DMS53 (cell line): ENCODE data around the gene B3GALT4.
A peak's percentile ranks its signal among the peaks of the same experiment; 100 is the strongest.
"Not testable (repeated sequence)": the region's sequence is repeated elsewhere in the genome, so short reads cannot be mapped to it uniquely, and the experiment has no call there.

ENCODE experiments used
- DNase-seq: peaks from one replicate; lab custom pipeline; 2025; lab: John Stamatoyannopoulos, UW

The B3GALT4 gene

GRCh38 chr6:33276864-33277662 lies at the start of gene B3GALT4:
B3GALT4 (plus strand) TSS chr6:33277123; CDS start chr6:33277420, 297 bp downstream.
- DNase-seq, result peak; percentile 96

GRCh38 chr6:33235221-33235634 lies 41.7 kb upstream of the B3GALT4 start:
- no peak for DNase-seq

- DNase-seq, result no peak
These were observed 40.6 kb upstream of the B3GALT4 start for GRCh38 chr6:33236328-33236727.

GRCh38 chr6:33236852-33237251 lies 40.1 kb upstream of the B3GALT4 start:
- no peak for DNase-seq

GRCh38 chr6:33237741-33238140 lies 39.2 kb upstream of the B3GALT4 start:
- DNase-seq, result no peak

GRCh38 chr6:33241968-33242367 lies 35.0 kb upstream of the B3GALT4 start:
- DNase-seq, result no peak

GRCh38 chr6:33243476-33243875 lies 33.4 kb upstream of the B3GALT4 start:
- DNase-seq, result no peak

- peak; percentile 92 for DNase-seq
These were observed 28.8 kb upstream of the B3GALT4 start for GRCh38 chr6:33247977-33248642.

- DNase-seq, result peak; percentile 85
These were observed 28.3 kb upstream of the B3GALT4 start for GRCh38 chr6:33248643-33248931.

GRCh38 chr6:33248932-33249731 lies 27.8 kb upstream of the B3GALT4 start:
- peak; percentile 100 for DNase-seq

GRCh38 chr6:33249732-33250630 lies 26.9 kb upstream of the B3GALT4 start:
- DNase-seq, result no peak

GRCh38 chr6:33250731-33251130 lies 26.2 kb upstream of the B3GALT4 start:
- DNase-seq, result no peak

- no peak for DNase-seq
These were observed 25.4 kb upstream of the B3GALT4 start for GRCh38 chr6:33251395-33252012.

- no peak for DNase-seq
These were observed 24.2 kb upstream of the B3GALT4 start for GRCh38 chr6:33252759-33253158.

GRCh38 chr6:33254591-33254990 lies 22.3 kb upstream of the B3GALT4 start:
- DNase-seq, result no peak

- DNase-seq, result peak; percentile 10
These were observed 17.9 kb upstream of the B3GALT4 start for GRCh38 chr6:33259032-33259431.

- not testable (repeated sequence) for DNase-seq
These were observed 14.4 kb upstream of the B3GALT4 start for GRCh38 chr6:33262490-33262889.

- DNase-seq, result no peak
These were observed 12.9 kb upstream of the B3GALT4 start for GRCh38 chr6:33264015-33264414.

- no peak for DNase-seq
These were observed 5.8 kb upstream of the B3GALT4 start for GRCh38 chr6:33271117-33271467.

- DNase-seq, result peak; percentile 99
These were observed 5.3 kb upstream of the B3GALT4 start, which contains the start of the genes RPS18 and VPS52 for GRCh38 chr6:33271468-33272274. RPS18 (plus strand) TSS chr6:33272075; CDS start chr6:33272120, 45 bp downstream. VPS52 (minus strand) TSS chr6:33271876; CDS start chr6:33271675, 201 bp downstream.
